HepG2 (cell line): Measurements from ENCODE around the gene SPOPL. TPM values are rescaled to one million over a fixed set of nuclear protein-coding genes. Genes with fewer than 3 reads are reported as not detected.

Source experiments
- ARNTL ChIP-seq: sonication (generic); formaldehyde crosslinking; IDR thresholded peaks from 2 replicates; pipeline ENCODE4 v1.4.0; 2020; ENCODE audit warnings: mild to moderate bottlenecking, missing genetic modification reagents
- KMT2A ChIP-seq: sonication (generic); formaldehyde crosslinking; IDR thresholded peaks from 2 replicates; pipeline ENCODE4 v1.4.0; 2020; ENCODE audit warnings: missing genetic modification reagents
- LCORL ChIP-seq, 2 experiments: fragments of 450-650 bp in 1 of 2; sonication (generic) in 1 of 2; formaldehyde crosslinking in 1 of 2; IDR thresholded peaks; 2 replicates each; pipeline versions ENCODE4 v1.5.0 to v1.6.1; 2017 to 2020; ENCODE audit warnings: antibody characterized with exemption in 1 of 2, missing genetic modification reagents in 1 of 2
- SALL1 ChIP-seq: sonication (generic); formaldehyde crosslinking; IDR thresholded peaks from 2 replicates; pipeline ENCODE4 v1.8.0; 2022; ENCODE audit warnings: mild to moderate bottlenecking, missing genetic modification reagents
- SIX1 ChIP-seq: sonication (generic); formaldehyde crosslinking; IDR thresholded peaks from 2 replicates; pipeline ENCODE4 v1.4.0; 2020; ENCODE audit warnings: missing genetic modification reagents, borderline replicate concordance
- SMAD1 ChIP-seq: sonication (generic); formaldehyde crosslinking; IDR thresholded peaks from 2 replicates; pipeline ENCODE4 v1.4.0; 2020; ENCODE audit warnings: missing genetic modification reagents, low read depth, mild to moderate bottlenecking, borderline replicate concordance
- ZNF292 ChIP-seq: sonication (generic); formaldehyde crosslinking; IDR thresholded peaks from 2 replicates; pipeline ENCODE4 v1.8.1; 2022; ENCODE audit warnings: mild to moderate bottlenecking, low read depth, missing genetic modification reagents, borderline replicate concordance
- polyA plus RNA-seq, 8 experiments: library from polyadenylated mRNA; depleted of rRNA in 3 of 8; stranded (reverse) in 7 of 8; unstranded in 1 of 8; fragments of >200 nt; fragmentation: Illumina TruSeq in 4 of 8; extraction: Trizol in 4 of 8; gene quantifications; 2 replicates each; pipeline versions ENCODE4 v1.2.1 to v1.2.3, GENCODE V29; 2011 to 2016; ENCODE audit warnings: low read depth in 4 of 8, missing spikeins in 1 of 8, mixed read lengths in 1 of 8; ENCODE audit not compliant: insufficient read depth in 1 of 8
- total RNA-seq, 5 experiments: library from RNA; depleted of rRNA; stranded (reverse); fragments of >200 nt; fragmentation: Illumina TruSeq; extraction: Trizol; gene quantifications; 2 replicates each; pipeline ENCODE4 v1.2.3, GENCODE V29; 2016; ENCODE audit warnings: low read depth in 1 of 5
- TF ChIP-seq, protein P1 (sequence below): sonication (generic); formaldehyde crosslinking; IDR thresholded peaks from one replicate; pipeline ENCODE4 v1.5.1; 2020; ENCODE audit warnings: mild to moderate bottlenecking, missing genetic modification reagents; ENCODE audit errors: not compliant biosample characterization
- TF ChIP-seq, protein P2 (sequence below), 2 experiments: sonication (generic) in 1 of 2; formaldehyde crosslinking in 1 of 2; IDR thresholded peaks; 2 replicates each; pipeline versions ENCODE4 v1.4.0 to v1.6.1; 2018 to 2020; ENCODE audit warnings: missing genetic modification reagents in 2 of 2, borderline replicate concordance in 1 of 2, low read depth in 1 of 2, mild to moderate bottlenecking in 1 of 2, missing biosample characterization in 1 of 2
- TF ChIP-seq, protein P3 (sequence below): sonication (generic); formaldehyde crosslinking; IDR thresholded peaks from 2 replicates; pipeline ENCODE4 v1.4.0; 2020; ENCODE audit warnings: missing genetic modification reagents
- TF ChIP-seq, protein P4 (sequence below): IDR thresholded peaks from 2 replicates; pipeline ENCODE4 v1.6.1; 2016; ENCODE audit warnings: low read depth

SPOPL gene
- total and polyA plus RNA-seq, 2 of the 13 experiments (the other 11 are each of a cell fraction or from before 2014, with no cell fraction given) = 12.6 to 51.6 TPM

DNA sequence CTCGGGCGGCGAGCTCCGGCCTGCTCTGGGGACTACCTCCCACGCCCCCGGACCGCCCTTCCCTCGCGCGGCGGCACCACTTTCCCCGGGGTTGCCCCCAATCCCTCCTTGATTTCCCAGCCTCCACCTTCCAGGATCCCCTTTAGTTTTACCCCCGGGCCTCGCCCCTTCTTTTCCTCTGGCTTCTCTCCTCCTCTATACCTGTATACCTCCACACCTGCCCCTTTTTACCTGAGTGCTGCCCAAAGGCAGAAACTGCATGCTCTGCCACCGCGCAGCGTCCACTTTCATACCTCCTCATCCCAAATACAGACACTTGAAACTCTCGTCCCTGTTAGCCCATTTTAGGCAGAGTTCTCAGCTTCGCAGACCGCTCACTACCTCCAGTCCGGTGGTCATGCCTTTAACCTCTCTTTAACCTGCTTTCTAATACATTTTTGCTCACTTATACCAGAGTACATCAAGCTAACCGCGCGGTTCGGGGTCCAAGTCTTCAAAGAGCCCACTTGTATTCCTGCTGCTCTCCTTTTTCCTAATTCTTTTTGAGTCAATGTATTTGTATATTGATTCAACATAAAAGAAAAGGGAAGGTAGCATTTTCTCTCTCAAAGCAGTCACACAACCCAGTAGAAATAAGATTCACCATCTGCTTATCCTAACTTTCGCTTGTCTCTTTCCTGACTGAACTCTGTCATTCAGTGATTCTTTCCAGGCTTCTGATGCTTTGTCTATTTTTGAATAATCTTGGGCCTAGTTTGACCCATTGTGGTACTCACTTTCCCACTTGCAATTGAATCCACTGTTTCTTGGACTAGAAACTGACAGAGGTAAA, 901 bp downstream of the SPOPL start (continued):
- TF ChIP-seq, protein P1, sequence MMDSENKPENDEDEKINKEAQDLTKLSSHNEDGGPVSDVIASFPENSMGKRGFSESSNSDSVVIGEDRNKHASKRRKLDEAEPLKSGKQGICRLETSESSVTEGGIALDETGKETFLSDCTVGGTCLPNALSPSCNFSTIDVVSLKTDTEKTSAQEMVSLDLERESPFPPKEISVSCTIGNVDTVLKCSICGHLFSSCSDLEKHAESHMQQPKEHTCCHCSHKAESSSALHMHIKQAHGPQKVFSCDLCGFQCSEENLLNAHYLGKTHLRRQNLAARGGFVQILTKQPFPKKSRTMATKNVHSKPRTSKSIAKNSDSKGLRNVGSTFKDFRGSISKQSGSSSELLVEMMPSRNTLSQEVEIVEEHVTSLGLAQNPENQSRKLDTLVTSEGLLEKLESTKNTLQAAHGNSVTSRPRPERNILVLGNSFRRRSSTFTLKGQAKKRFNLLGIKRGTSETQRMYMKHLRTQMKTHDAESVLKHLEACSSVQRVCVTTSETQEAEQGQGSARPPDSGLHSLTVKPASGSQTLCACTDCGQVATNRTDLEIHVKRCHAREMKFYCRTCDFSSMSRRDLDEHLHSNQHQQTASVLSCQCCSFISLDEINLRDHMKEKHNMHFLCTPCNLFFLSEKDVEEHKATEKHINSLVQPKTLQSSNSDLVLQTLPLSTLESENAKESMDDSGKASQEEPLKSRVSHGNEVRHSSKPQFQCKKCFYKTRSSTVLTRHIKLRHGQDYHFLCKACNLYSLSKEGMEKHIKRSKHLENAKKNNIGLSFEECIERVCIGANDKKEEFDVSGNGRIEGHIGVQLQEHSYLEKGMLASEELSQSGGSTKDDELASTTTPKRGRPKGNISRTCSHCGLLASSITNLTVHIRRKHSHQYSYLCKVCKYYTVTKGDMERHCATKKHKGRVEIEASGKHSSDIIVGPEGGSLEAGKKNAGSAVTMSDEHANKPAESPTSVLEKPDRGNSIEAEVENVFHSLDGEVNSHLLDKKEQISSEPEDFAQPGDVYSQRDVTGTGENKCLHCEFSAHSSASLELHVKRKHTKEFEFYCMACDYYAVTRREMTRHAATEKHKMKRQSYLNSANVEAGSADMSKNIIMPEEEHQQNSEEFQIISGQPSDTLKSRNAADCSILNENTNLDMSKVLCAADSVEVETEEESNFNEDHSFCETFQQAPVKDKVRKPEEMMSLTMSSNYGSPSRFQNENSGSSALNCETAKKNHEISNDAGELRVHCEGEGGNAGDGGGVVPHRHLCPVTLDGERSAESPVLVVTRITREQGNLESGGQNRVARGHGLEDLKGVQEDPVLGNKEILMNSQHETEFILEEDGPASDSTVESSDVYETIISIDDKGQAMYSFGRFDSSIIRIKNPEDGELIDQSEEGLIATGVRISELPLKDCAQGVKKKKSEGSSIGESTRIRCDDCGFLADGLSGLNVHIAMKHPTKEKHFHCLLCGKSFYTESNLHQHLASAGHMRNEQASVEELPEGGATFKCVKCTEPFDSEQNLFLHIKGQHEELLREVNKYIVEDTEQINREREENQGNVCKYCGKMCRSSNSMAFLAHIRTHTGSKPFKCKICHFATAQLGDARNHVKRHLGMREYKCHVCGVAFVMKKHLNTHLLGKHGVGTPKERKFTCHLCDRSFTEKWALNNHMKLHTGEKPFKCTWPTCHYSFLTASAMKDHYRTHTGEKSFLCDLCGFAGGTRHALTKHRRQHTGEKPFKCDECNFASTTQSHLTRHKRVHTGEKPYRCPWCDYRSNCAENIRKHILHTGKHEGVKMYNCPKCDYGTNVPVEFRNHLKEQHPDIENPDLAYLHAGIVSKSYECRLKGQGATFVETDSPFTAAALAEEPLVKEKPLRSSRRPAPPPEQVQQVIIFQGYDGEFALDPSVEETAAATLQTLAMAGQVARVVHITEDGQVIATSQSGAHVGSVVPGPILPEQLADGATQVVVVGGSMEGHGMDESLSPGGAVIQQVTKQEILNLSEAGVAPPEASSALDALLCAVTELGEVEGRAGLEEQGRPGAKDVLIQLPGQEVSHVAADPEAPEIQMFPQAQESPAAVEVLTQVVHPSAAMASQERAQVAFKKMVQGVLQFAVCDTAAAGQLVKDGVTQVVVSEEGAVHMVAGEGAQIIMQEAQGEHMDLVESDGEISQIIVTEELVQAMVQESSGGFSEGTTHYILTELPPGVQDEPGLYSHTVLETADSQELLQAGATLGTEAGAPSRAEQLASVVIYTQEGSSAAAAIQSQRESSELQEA (CRISPR knock-in tag) = peak; percentile 27
- TF ChIP-seq, protein P2, sequence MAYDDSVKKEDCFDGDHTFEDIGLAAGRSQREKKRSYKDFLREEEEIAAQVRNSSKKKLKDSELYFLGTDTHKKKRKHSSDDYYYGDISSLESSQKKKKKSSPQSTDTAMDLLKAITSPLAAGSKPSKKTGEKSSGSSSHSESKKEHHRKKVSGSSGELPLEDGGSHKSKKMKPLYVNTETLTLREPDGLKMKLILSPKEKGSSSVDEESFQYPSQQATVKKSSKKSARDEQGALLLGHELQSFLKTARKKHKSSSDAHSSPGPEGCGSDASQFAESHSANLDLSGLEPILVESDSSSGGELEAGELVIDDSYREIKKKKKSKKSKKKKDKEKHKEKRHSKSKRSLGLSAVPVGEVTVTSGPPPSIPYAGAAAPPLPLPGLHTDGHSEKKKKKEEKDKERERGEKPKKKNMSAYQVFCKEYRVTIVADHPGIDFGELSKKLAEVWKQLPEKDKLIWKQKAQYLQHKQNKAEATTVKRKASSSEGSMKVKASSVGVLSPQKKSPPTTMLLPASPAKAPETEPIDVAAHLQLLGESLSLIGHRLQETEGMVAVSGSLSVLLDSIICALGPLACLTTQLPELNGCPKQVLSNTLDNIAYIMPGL (CRISPR knock-in tag; IDR thresholded peaks at IDR 0.05; ENCODE audit: borderline replicate concordance in 1 of 2, low read depth in 1 of 2) = no peak; a peak in 1 of 4 replicates
- TF ChIP-seq ZNF292 (CRISPR knock-in tag) (peak; percentile 82; the same call in 1 of the 2 replicates), KMT2A (CRISPR knock-in tag) (peak; percentile 43; the same call in 1 of the 2 replicates), SIX1 (CRISPR knock-in tag) (no peak), LCORL (IDR thresholded peaks at IDR 0.05) (no peak), LCORL (CRISPR knock-in tag; IDR thresholded peaks at IDR 0.05) (0 out of 2 replicates have a peak, but pooled peaks have one; percentile 10), ARNTL (CRISPR knock-in tag) (0 out of 2 replicates have a peak, but pooled peaks have one; percentile 11), SALL1 (CRISPR knock-in tag) (peak; percentile 29), SMAD1 (no peak)
- TF ChIP-seq, protein P3, sequence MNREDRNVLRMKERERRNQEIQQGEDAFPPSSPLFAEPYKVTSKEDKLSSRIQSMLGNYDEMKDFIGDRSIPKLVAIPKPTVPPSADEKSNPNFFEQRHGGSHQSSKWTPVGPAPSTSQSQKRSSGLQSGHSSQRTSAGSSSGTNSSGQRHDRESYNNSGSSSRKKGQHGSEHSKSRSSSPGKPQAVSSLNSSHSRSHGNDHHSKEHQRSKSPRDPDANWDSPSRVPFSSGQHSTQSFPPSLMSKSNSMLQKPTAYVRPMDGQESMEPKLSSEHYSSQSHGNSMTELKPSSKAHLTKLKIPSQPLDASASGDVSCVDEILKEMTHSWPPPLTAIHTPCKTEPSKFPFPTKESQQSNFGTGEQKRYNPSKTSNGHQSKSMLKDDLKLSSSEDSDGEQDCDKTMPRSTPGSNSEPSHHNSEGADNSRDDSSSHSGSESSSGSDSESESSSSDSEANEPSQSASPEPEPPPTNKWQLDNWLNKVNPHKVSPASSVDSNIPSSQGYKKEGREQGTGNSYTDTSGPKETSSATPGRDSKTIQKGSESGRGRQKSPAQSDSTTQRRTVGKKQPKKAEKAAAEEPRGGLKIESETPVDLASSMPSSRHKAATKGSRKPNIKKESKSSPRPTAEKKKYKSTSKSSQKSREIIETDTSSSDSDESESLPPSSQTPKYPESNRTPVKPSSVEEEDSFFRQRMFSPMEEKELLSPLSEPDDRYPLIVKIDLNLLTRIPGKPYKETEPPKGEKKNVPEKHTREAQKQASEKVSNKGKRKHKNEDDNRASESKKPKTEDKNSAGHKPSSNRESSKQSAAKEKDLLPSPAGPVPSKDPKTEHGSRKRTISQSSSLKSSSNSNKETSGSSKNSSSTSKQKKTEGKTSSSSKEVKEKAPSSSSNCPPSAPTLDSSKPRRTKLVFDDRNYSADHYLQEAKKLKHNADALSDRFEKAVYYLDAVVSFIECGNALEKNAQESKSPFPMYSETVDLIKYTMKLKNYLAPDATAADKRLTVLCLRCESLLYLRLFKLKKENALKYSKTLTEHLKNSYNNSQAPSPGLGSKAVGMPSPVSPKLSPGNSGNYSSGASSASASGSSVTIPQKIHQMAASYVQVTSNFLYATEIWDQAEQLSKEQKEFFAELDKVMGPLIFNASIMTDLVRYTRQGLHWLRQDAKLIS (CRISPR knock-in tag) = no peak
- TF ChIP-seq, protein P4, sequence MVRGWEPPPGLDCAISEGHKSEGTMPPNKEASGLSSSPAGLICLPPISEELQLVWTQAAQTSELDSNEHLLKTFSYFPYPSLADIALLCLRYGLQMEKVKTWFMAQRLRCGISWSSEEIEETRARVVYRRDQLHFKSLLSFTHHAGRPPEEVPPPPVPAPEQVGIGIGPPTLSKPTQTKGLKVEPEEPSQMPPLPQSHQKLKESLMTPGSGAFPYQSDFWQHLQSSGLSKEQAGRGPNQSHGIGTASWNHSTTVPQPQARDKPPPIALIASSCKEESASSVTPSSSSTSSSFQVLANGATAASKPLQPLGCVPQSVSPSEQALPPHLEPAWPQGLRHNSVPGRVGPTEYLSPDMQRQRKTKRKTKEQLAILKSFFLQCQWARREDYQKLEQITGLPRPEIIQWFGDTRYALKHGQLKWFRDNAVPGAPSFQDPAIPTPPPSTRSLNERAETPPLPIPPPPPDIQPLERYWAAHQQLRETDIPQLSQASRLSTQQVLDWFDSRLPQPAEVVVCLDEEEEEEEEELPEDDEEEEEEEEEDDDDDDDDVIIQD = 0 out of 2 replicates have a peak, but pooled peaks have one; percentile 5
